GM12878 (cell line): ENCODE measurements around the gene EXOC3L1. TPM values are rescaled to one million over a fixed set of nuclear protein-coding genes. Genes with fewer than 3 reads are reported as not detected.
A peak's percentile ranks its signal among the peaks of the same experiment; 100 is the strongest.

Experiments used
- ATAC-seq: fragments of 200-7000 bp; cut with Tn5 transposase; 3 replicates; pipeline ENCODE4 v1.9.1; 2020; ENCODE audit warnings: mild to moderate bottlenecking, moderate library complexity
- BruUV-seq: library from RNA; stranded (reverse); fragments of 400-500 nt; replicated peaks from 2 replicates; lab custom pipeline; 2021; lab: Mats Ljungman, UMichigan
- CTCF ChIA-PET: fragments of 300-600 bp; sonication (Branson Sonifier 250); formaldehyde crosslinking; extraction: SDS; loops from one replicate; lab custom pipeline; 2021; ENCODE audit warnings: inconsistent platforms; lab: Yijun Ruan, JAX
- POLR2A ChIA-PET: fragments of 350-600 bp; formaldehyde crosslinking; extraction: SDS; loops from one replicate; lab custom pipeline; 2021; ENCODE audit warnings: inconsistent platforms; lab: Charles Lee
- RAD21 ChIA-PET: fragments of 300-600 bp; sonication (Branson Sonifier 250); formaldehyde crosslinking; loops from one replicate; lab custom pipeline; 2023; ENCODE audit warnings: antibody characterized with exemption; ENCODE audit not compliant: unreplicated experiment; lab: Charles Lee
- SMC1A ChIA-PET: fragments of 300-600 bp; sonication (Branson Sonifier 250); formaldehyde crosslinking; loops from one replicate; lab custom pipeline; 2023; ENCODE audit not compliant: unreplicated experiment, uncharacterized antibody; lab: Charles Lee
- DNase-seq: peaks from one replicate; pipeline ENCODE4 v3.0.0-alpha.2; 2011; ENCODE audit warnings: low read depth, low spot score
- FAIRE-seq: peaks from 3 replicates; lab custom pipeline; 2011; peaks lifted over from hg19 to GRCh38; lab: Jason Lieb, UNC
- H2AFZ ChIP-seq: 2 replicates; pipeline ENCODE4 v1.6.0; 2011; ENCODE audit warnings: low read depth, low read length, control low read depth; ENCODE audit not compliant: control insufficient read depth
- H3K27ac ChIP-seq: 2 replicates; pipeline ENCODE4 v1.5.1; 2011; ENCODE audit warnings: control low read depth; ENCODE audit not compliant: control insufficient read depth, insufficient read depth
- H3K27me3 ChIP-seq, 2 experiments: replicated peaks in 1 of 2; 2 replicates each; pipeline versions ENCODE4 v1.6.0 to v1.6.1; 2011; ENCODE audit warnings: low read length in 1 of 2; ENCODE audit not compliant: control insufficient read depth in 2 of 2, insufficient read depth in 2 of 2
- H3K36me3 ChIP-seq, 2 experiments: 2 replicates each; pipeline ENCODE4 v1.5.1; 2011; ENCODE audit warnings: low read length in 1 of 2; ENCODE audit not compliant: control insufficient read depth in 2 of 2, insufficient read depth in 2 of 2
- H3K4me1 ChIP-seq: 2 replicates; pipeline ENCODE4 v1.6.1; 2011; ENCODE audit warnings: mild to moderate bottlenecking, low read length, moderate library complexity, mixed read lengths; ENCODE audit not compliant: control insufficient read depth, insufficient read depth
- H3K4me2 ChIP-seq: 2 replicates; pipeline ENCODE4 v1.6.0; 2011; ENCODE audit warnings: control low read depth; ENCODE audit not compliant: control insufficient read depth, insufficient read depth
- H3K4me3 ChIP-seq: fragments of 200-600 bp; sonication (generic); 2 replicates; pipeline ENCODE4 v1.5.1; 2016
- H3K79me2 ChIP-seq: 2 replicates; pipeline ENCODE4 v1.6.0; 2011; ENCODE audit warnings: low read length; ENCODE audit not compliant: control insufficient read depth, insufficient read depth
- H3K9ac ChIP-seq: 2 replicates; pipeline ENCODE4 v1.8.0; 2011; ENCODE audit warnings: low read length, control low read depth, mixed read lengths; ENCODE audit not compliant: control insufficient read depth, insufficient read depth
- H3K9me3 ChIP-seq: replicated peaks from 3 replicates; pipeline ENCODE4 v1.5.1; 2011; ENCODE audit warnings: mild to moderate bottlenecking, low read length; ENCODE audit not compliant: control insufficient read depth, insufficient read depth
- H4K20me1 ChIP-seq: 2 replicates; pipeline ENCODE4 v1.6.0; 2011; ENCODE audit not compliant: control insufficient read depth, insufficient read depth
- CEBPZ ChIP-seq: fragments of 150-350 bp; IDR thresholded peaks from 2 replicates; pipeline ENCODE4 v1.6.1; 2016; ENCODE audit warnings: low read depth, low read length
- EED ChIP-seq: sonication (generic); IDR thresholded peaks from 2 replicates; pipeline ENCODE4 v1.6.1; 2016; ENCODE audit warnings: antibody characterized with exemption, low read depth
- FOXM1 ChIP-seq: IDR thresholded peaks from 2 replicates; pipeline ENCODE4 v1.6.1; 2012; ENCODE audit warnings: low read depth, mild to moderate bottlenecking, inconsistent platforms, low read length, moderate library complexity
- MEF2B ChIP-seq: fragments of 450-650 bp; IDR thresholded peaks from 2 replicates; pipeline ENCODE4 v1.6.1; 2018; ENCODE audit warnings: mild to moderate bottlenecking, moderate library complexity; ENCODE audit not compliant: partially characterized antibody, poor library complexity, severe bottlenecking
- MXI1 ChIP-seq: fragments of 150-350 bp; IDR thresholded peaks from 2 replicates; pipeline ENCODE4 v1.6.1; 2011; ENCODE audit warnings: low read depth, mild to moderate bottlenecking, inconsistent platforms, low read length, improper control_type of control experiment
- PBX3 ChIP-seq: IDR thresholded peaks from 2 replicates; pipeline ENCODE4 v1.6.1; 2011; ENCODE audit warnings: mild to moderate bottlenecking, low read depth, low read length, moderate library complexity; ENCODE audit not compliant: insufficient replicate concordance
- RCOR1 ChIP-seq: conservative IDR thresholded peaks from 2 replicates; pipeline ENCODE4 v1.6.1; 2012; ENCODE audit warnings: low read depth, low read length, improper control_type of control experiment
- SUPT20H ChIP-seq: IDR thresholded peaks from 2 replicates; pipeline ENCODE4 v1.6.1; 2011; ENCODE audit warnings: low read depth, mild to moderate bottlenecking, low read length, moderate library complexity, borderline replicate concordance; ENCODE audit not compliant: control insufficient read depth
- SUZ12 ChIP-seq: fragments of 200-600 bp; sonication (generic); IDR thresholded peaks from one replicate; pipeline ENCODE4 v1.6.1; 2018; ENCODE audit warnings: antibody characterized with exemption, mild to moderate bottlenecking; ENCODE audit not compliant: unreplicated experiment
- WRNIP1 ChIP-seq: IDR thresholded peaks from 2 replicates; pipeline ENCODE4 v1.6.1; 2011; ENCODE audit warnings: low read depth, low read length, improper control_type of control experiment, borderline replicate concordance
- ZNF217 ChIP-seq: fragments of 450-650 bp; IDR thresholded peaks from 2 replicates; pipeline ENCODE4 v1.6.1; 2017; ENCODE audit warnings: antibody characterized with exemption, mild to moderate bottlenecking
- WGBS: methylation state at CpG from one replicate; pipeline ENCODE4 v1.1.6; 2016; ENCODE audit warnings: low lambda C conversion rate; ENCODE audit not compliant: insufficient replicate concordance, insufficient coverage; ENCODE audit errors: missing lambda C conversion rate; 5-methylcytosine and 5-hydroxymethylcytosine counted together
- in situ Hi-C: fragments of 300-500 bp; cut with MboI; formaldehyde crosslinking; loops from 9 replicates; pipeline ENCODE4 v1.14.3; 2018; ENCODE audit warnings: mixed read lengths
- intact Hi-C: fragments of 100-400 bp; cut with micrococcal nuclease; formaldehyde crosslinking; loops from one replicate; pipeline ENCODE4 v1.14.2; 2022; ENCODE audit not compliant: unreplicated experiment
- polyA plus RNA-seq, 11 experiments: library from polyadenylated mRNA; depleted of rRNA in 4 of 11; unstranded in 6 of 11; stranded (reverse) in 5 of 11; fragments of >200 nt; fragmentation: Nextera tagmentation in 4 of 11; fragmentation: Illumina TruSeq in 1 of 11; extraction: Ambion mirVana in 4 of 11; extraction: Trizol in 1 of 11; gene quantifications; 1 replicate in 1 of 11; 2 replicates in 10 of 11; pipeline versions ENCODE4 v1.2.1 to v1.2.3, GENCODE V29; 2011 to 2016; ENCODE audit warnings: inconsistent platforms in 2 of 11, missing spikeins in 2 of 11, low read depth in 1 of 11
- total RNA-seq, 4 experiments: library from RNA; depleted of rRNA in 3 of 4; stranded (reverse); fragments of >200 nt in 3 of 4; fragmentation: Illumina TruSeq in 1 of 4; extraction: Trizol in 1 of 4; gene quantifications; 2 replicates each; pipeline versions ENCODE4 v1.2.1 to v1.2.3, GENCODE V29; 2013 to 2021

Gene EXOC3L1
- total and polyA plus RNA-seq, 10 of the 15 experiments (the other 5 are each of a cell fraction or from before 2014, with no cell fraction given): 0.07 to 0.42 TPM; not detected in 8

GRCh38 chr16:67173323-67173722 lies 16.6 kb downstream of the EXOC3L1 start:
- peak overlapping the region; percentile 99 for H3K4me2 ChIP-seq
- H3K36me3 ChIP-seq: no peaks in the 10 kb centered on the region
- no peaks in the 10 kb centered on the region for H3K79me2 ChIP-seq
- TF ChIP-seq SUZ12: no peak
- no peak for TF ChIP-seq ZNF217
- TF ChIP-seq PBX3: no peak
- no peak for TF ChIP-seq FOXM1
- TF ChIP-seq RCOR1: no peak
- no peak for TF ChIP-seq SUPT20H
- TF ChIP-seq CEBPZ: no peak
- no peak for TF ChIP-seq MEF2B
- TF ChIP-seq EED: no peak
- no peak for TF ChIP-seq WRNIP1
- TF ChIP-seq MXI1: no peak
- POLR2A ChIA-PET: interaction anchor here (0.6 to 10.9 kb wide), 5 partner anchors 9 to 252 kb away, joined by 3 to 137 read pairs (median 4); partner anchors contain the start of genes FBXL8, HSF4 and TRADD
- no peak overlapping the region for H3K27ac ChIP-seq
- FAIRE-seq: no peak
- in situ Hi-C loops (no loop called here), intact Hi-C loops (no loop called here)
- H3K9ac ChIP-seq: peak overlapping the region; percentile 7; the same call in 1 of the 2 replicates
- DNase-seq: no peak
- SMC1A ChIA-PET: interaction anchor here (0.6 to 1.4 kb wide), 5 partner anchors 9 to 146 kb away, joined by 3 to 9 read pairs (median 4); no protein-coding TSS in a partner anchor
- RAD21 ChIA-PET: interaction anchor here (0.6 to 2.0 kb wide), 4 partner anchors 12 to 948 kb away, joined by 3 to 7 read pairs (median 3); partner anchors contain the start of gene B3GNT9
- 33% methylated on average over 1 of the region's 1 CpG for WGBS
- no peaks in the 10 kb centered on the region for H4K20me1 ChIP-seq
- H3K4me1 ChIP-seq: peaks cover 42% of the 10 kb centered on the region
- no peak overlapping the region for H2AFZ ChIP-seq
- CTCF ChIA-PET: interaction anchor here (0.8 to 5.3 kb wide), 6 partner anchors 8 to 292 kb away, joined by 3 to 36 read pairs (median 4); partner anchors contain the start of genes FBXL8 and TRADD
- peak overlapping the region; percentile 55 for H3K4me3 ChIP-seq
- no peak for ATAC-seq
- H3K27me3 ChIP-seq: no peaks in the 10 kb centered on the region
- no peaks in the 10 kb centered on the region for H3K9me3 ChIP-seq
- no TSS peak for BruUV-seq
